ENCODE results near the gene SND1. TPM values are rescaled to one million over a fixed set of nuclear protein-coding genes. Genes with fewer than 3 reads are reported as not detected.
"Not testable (repeated sequence)": the region's sequence is repeated elsewhere in the genome, so short reads cannot be mapped to it uniquely, and the experiment has no call there.

Gene SND1
- total RNA-seq, 2 experiments from 2014 or later: 169 to 174 TPM

GRCh38 chr7:127901895-127902703, 250.1 kb downstream of the SND1 start:
- DNase-seq: no peak
- Mint-ChIP-seq H3K9me3 (ENCODE audit: insufficient read depth) (no peaks in the 10 kb centered on the region), H3K27ac (peak overlapping the region; percentile 47), H3K36me3 (ENCODE audit: low read depth) (peaks cover 17% of the 10 kb centered on the region), H3K27me3 (ENCODE audit: low read depth) (no peaks in the 10 kb centered on the region), H3K4me3 (no peak overlapping the region), H3K4me1 (ENCODE audit: low read depth) (peaks cover 51% of the 10 kb centered on the region)
- ATAC-seq: no peak
- ChIA-PET POLR2A (no interaction called here), CTCF (no interaction called here)

GRCh38 chr7:127902753-127903152, 250.8 kb downstream of the SND1 start:
- Mint-ChIP-seq H3K36me3 (ENCODE audit: low read depth) (peaks cover 21% of the 10 kb centered on the region), H3K4me1 (ENCODE audit: low read depth) (peaks cover 58% of the 10 kb centered on the region)
- H3K27me3 Mint-ChIP-seq (ENCODE audit: low read depth); H3K9me3 Mint-ChIP-seq (ENCODE audit: insufficient read depth); H3K27ac Mint-ChIP-seq; ATAC-seq; DNase-seq; H3K4me3 Mint-ChIP-seq; POLR2A ChIA-PET; CTCF ChIA-PET: not testable (repeated sequence)

GRCh38 chr7:127903892-127904669, 252.1 kb downstream of the SND1 start:
- Mint-ChIP-seq H3K27ac (peak overlapping the region; percentile 54), H3K9me3 (ENCODE audit: insufficient read depth) (no peaks in the 10 kb centered on the region), H3K4me1 (ENCODE audit: low read depth) (peaks cover 64% of the 10 kb centered on the region), H3K27me3 (ENCODE audit: low read depth) (no peaks in the 10 kb centered on the region), H3K36me3 (ENCODE audit: low read depth) (peaks cover 21% of the 10 kb centered on the region), H3K4me3 (no peak overlapping the region)
- CTCF ChIA-PET: interaction anchor here (1.4 kb wide), 1 partner anchor 305 kb away, joined by 3 read pairs; no protein-coding TSS in a partner anchor
- POLR2A ChIA-PET: no interaction called here
- ATAC-seq (no peak), DNase-seq (no peak)

GRCh38 chr7:127904670-127904985, 252.6 kb downstream of the SND1 start:
- Mint-ChIP-seq H3K9me3 (ENCODE audit: insufficient read depth) (no peaks in the 10 kb centered on the region), H3K36me3 (ENCODE audit: low read depth) (peaks cover 16% of the 10 kb centered on the region), H3K27me3 (ENCODE audit: low read depth) (no peaks in the 10 kb centered on the region), H3K4me1 (ENCODE audit: low read depth) (peaks cover 62% of the 10 kb centered on the region), H3K27ac (peak overlapping the region; percentile 54), H3K4me3 (no peak overlapping the region)
- POLR2A ChIA-PET: no interaction called here
- DNase-seq (no peak), ATAC-seq (no peak)
- CTCF ChIA-PET: interaction anchor here (1.2 to 3.4 kb wide), 3 partner anchors 9 to 137 kb away, joined by 3 to 13 read pairs (median 3); no protein-coding TSS in a partner anchor

GRCh38 chr7:127905021-127905420, 253.0 kb downstream of the SND1 start:
- peaks cover 60% of the 10 kb centered on the region for H3K4me1 Mint-ChIP-seq (ENCODE audit: low read depth)
- no peaks in the 10 kb centered on the region for H3K27me3 Mint-ChIP-seq (ENCODE audit: low read depth)
- ChIA-PET POLR2A (no interaction called here), CTCF (interaction anchor here (1.2 to 3.4 kb wide), 3 partner anchors 9 to 137 kb away, joined by 3 to 13 read pairs (median 3); no protein-coding TSS in a partner anchor)
- no peak overlapping the region for H3K27ac Mint-ChIP-seq
- DNase-seq: no peak
- no peak for ATAC-seq
- peaks cover 17% of the 10 kb centered on the region for H3K36me3 Mint-ChIP-seq (ENCODE audit: low read depth)
- no peaks in the 10 kb centered on the region for H3K9me3 Mint-ChIP-seq (ENCODE audit: insufficient read depth)
- H3K4me3 Mint-ChIP-seq: no peak overlapping the region

GRCh38 chr7:127905491-127906330, 253.7 kb downstream of the SND1 start:
- H3K4me3 Mint-ChIP-seq: no peak overlapping the region
- peaks cover 54% of the 10 kb centered on the region for H3K4me1 Mint-ChIP-seq (ENCODE audit: low read depth)
- H3K9me3 Mint-ChIP-seq (ENCODE audit: insufficient read depth): no peaks in the 10 kb centered on the region
- DNase-seq (peak; percentile 55), ATAC-seq (peak; percentile 88)
- POLR2A ChIA-PET: interaction anchor here (0.6 to 0.7 kb wide), 2 partner anchors 38 kb away, joined by 3 read pairs; no protein-coding TSS in a partner anchor
- peaks cover 20% of the 10 kb centered on the region for H3K36me3 Mint-ChIP-seq (ENCODE audit: low read depth)
- CTCF ChIA-PET: interaction anchor here (1.0 to 3.4 kb wide), 5 partner anchors 10 to 303 kb away, joined by 3 to 13 read pairs (median 3); no protein-coding TSS in a partner anchor
- H3K27ac Mint-ChIP-seq: peak overlapping the region; percentile 66
- H3K27me3 Mint-ChIP-seq (ENCODE audit: low read depth): no peaks in the 10 kb centered on the region

GRCh38 chr7:127907110-127908040, 255.4 kb downstream of the SND1 start:
- POLR2A ChIA-PET: no interaction called here
- H3K27ac Mint-ChIP-seq: peak overlapping the region; percentile 9

GRCh38 chr7:127908430-127909258, 256.6 kb downstream of the SND1 start:
- Mint-ChIP-seq H3K4me1 (ENCODE audit: low read depth) (peaks cover 39% of the 10 kb centered on the region), H3K4me3 (no peak overlapping the region), H3K27me3 (ENCODE audit: low read depth) (no peaks in the 10 kb centered on the region), H3K36me3 (ENCODE audit: low read depth) (peaks cover 21% of the 10 kb centered on the region), H3K9me3 (ENCODE audit: insufficient read depth) (no peaks in the 10 kb centered on the region), H3K27ac (no peak overlapping the region)
- ChIA-PET CTCF (interaction anchor here (1.3 kb wide), 1 partner anchor 300 kb away, joined by 4 read pairs; no protein-coding TSS in a partner anchor), POLR2A (no interaction called here)
- ATAC-seq (no peak), DNase-seq (no peak)

More at GRCh38 chr7:127907110-127908040, 255.4 kb downstream of the SND1 start:
- ATAC-seq (no peak), DNase-seq (no peak)
- Mint-ChIP-seq H3K27me3 (ENCODE audit: low read depth) (no peaks in the 10 kb centered on the region), H3K9me3 (ENCODE audit: insufficient read depth) (no peaks in the 10 kb centered on the region), H3K4me1 (ENCODE audit: low read depth) (peaks cover 39% of the 10 kb centered on the region), H3K4me3 (no peak overlapping the region), H3K36me3 (ENCODE audit: low read depth) (peaks cover 21% of the 10 kb centered on the region)
- CTCF ChIA-PET: interaction anchor here (3.4 kb wide), 1 partner anchor 11 kb away, joined by 13 read pairs; no protein-coding TSS in a partner anchor

GRCh38 chr7:127909424-127910152, 257.6 kb downstream of the SND1 start:
- Mint-ChIP-seq H3K27ac (no peak overlapping the region), H3K4me3 (no peak overlapping the region), H3K4me1 (ENCODE audit: low read depth) (peaks cover 38% of the 10 kb centered on the region), H3K9me3 (ENCODE audit: insufficient read depth) (no peaks in the 10 kb centered on the region), H3K27me3 (ENCODE audit: low read depth) (no peaks in the 10 kb centered on the region), H3K36me3 (ENCODE audit: low read depth) (peaks cover 19% of the 10 kb centered on the region)
- ATAC-seq (no peak), DNase-seq (no peak)
- POLR2A ChIA-PET: no interaction called here
- CTCF ChIA-PET: interaction anchor here (1.3 kb wide), 1 partner anchor 299 kb away, joined by 4 read pairs; no protein-coding TSS in a partner anchor

Data from activated CD8-positive, alpha-beta T cell treated with anti-CD3 and anti-CD28 coated beads, Interleukin-2, amount 10 ng/mL, durations not matched to agents 7 days and 5 days (primary cell).